HG02571 (cell line): ENCODE measurements around the gene ATP4B.

Experiments used
- ATAC-seq: cut with Tn5 transposase; IDR thresholded peaks from one replicate; pipeline ENCODE4 v1.9.1; 2021; ENCODE audit warnings: mild to moderate bottlenecking, moderate library complexity; ENCODE audit not compliant: unreplicated experiment

The ATP4B gene

GRCh38 chr13:113657851-113658741 is at the start of gene ATP4B:
TSS of gene ATP4B (minus strand) at chr13:113658198. CDS start at chr13:113658144, 54 bp downstream.
- ATAC-seq: no peak

GRCh38 chr13:113672002-113672651 is 14.1 kb upstream of the ATP4B start:
- ATAC-seq: no peak

GRCh38 chr13:113671066-113672001 is 13.3 kb upstream of the ATP4B start:
- no peak for ATAC-seq

GRCh38 chr13:113670541-113670940 is 12.5 kb upstream of the ATP4B start:
- ATAC-seq: no peak

- ATAC-seq: no peak
Observed at GRCh38 chr13:113669755-113670341, 11.8 kb upstream of the ATP4B start.

- no peak for ATAC-seq
Observed at GRCh38 chr13:113669231-113669754, 11.3 kb upstream of the ATP4B start.

- ATAC-seq: no peak
Observed at GRCh38 chr13:113668491-113668971, 10.5 kb upstream of the ATP4B start.

- ATAC-seq: no peak
Observed at GRCh38 chr13:113667771-113668490, 9.9 kb upstream of the ATP4B start.

- ATAC-seq: no peak
Observed at GRCh38 chr13:113666951-113667701, 9.1 kb upstream of the ATP4B start, which contains the start of gene GRK1. TSS of gene GRK1 (plus strand) at chr13:113667219. CDS start at chr13:113667387, 168 bp downstream.

GRCh38 chr13:113666329-113666670 is 8.3 kb upstream of the ATP4B start:
- no peak for ATAC-seq

- ATAC-seq: no peak
Observed at GRCh38 chr13:113665597-113666328, 7.8 kb upstream of the ATP4B start.

- no peak for ATAC-seq
Observed at GRCh38 chr13:113664751-113665596, 7.0 kb upstream of the ATP4B start.

- no peak for ATAC-seq
Observed at GRCh38 chr13:113663934-113664333, 5.9 kb upstream of the ATP4B start.

- ATAC-seq: no peak
Observed at GRCh38 chr13:113661509-113661908, 3.5 kb upstream of the ATP4B start.

GRCh38 chr13:113660066-113660465 is 2.1 kb upstream of the ATP4B start:
- ATAC-seq: no peak

- ATAC-seq: no peak
Observed at GRCh38 chr13:113659337-113659736, 1.3 kb upstream of the ATP4B start.

GRCh38 chr13:113658836-113659235 is 838 bp upstream of the ATP4B start:
- no peak for ATAC-seq
